Adipocyte (in vitro differentiated cells): Measurements from ENCODE around the gene SLC25A6.
A peak's percentile ranks its signal among the peaks of the same experiment; 100 is the strongest.

Experiments
- DNase-seq: peaks from one replicate; pipeline ENCODE4 v3.0.0-alpha.2; 2015; ENCODE audit warnings: low read depth
- H3K27me3 ChIP-seq: replicated peaks from 2 replicates; pipeline ENCODE4 v1.7.0; 2013; ENCODE audit warnings: mild to moderate bottlenecking, low read length, moderate library complexity; ENCODE audit not compliant: control insufficient read depth, insufficient read depth
- H3K36me3 ChIP-seq: 2 replicates; pipeline ENCODE4 v1.7.0; 2013; ENCODE audit warnings: low read length, mild to moderate bottlenecking, moderate library complexity; ENCODE audit not compliant: control insufficient read depth, insufficient read depth, severe bottlenecking
- H3K4me1 ChIP-seq: 2 replicates; pipeline ENCODE4 v1.7.0; 2013; ENCODE audit warnings: mild to moderate bottlenecking, low read length, moderate library complexity; ENCODE audit not compliant: control insufficient read depth, insufficient read depth
- H3K4me3 ChIP-seq: 2 replicates; pipeline ENCODE4 v1.7.0; 2013; ENCODE audit warnings: mild to moderate bottlenecking, low read length, moderate library complexity
- H3K9ac ChIP-seq: 2 replicates; pipeline ENCODE4 v1.7.0; 2013; ENCODE audit warnings: mild to moderate bottlenecking, low read length, moderate library complexity
- H3K9me3 ChIP-seq: 2 replicates; pipeline ENCODE4 v1.7.0; 2013; ENCODE audit warnings: mild to moderate bottlenecking, low read length, moderate library complexity; ENCODE audit not compliant: control insufficient read depth

Gene SLC25A6

DNA sequence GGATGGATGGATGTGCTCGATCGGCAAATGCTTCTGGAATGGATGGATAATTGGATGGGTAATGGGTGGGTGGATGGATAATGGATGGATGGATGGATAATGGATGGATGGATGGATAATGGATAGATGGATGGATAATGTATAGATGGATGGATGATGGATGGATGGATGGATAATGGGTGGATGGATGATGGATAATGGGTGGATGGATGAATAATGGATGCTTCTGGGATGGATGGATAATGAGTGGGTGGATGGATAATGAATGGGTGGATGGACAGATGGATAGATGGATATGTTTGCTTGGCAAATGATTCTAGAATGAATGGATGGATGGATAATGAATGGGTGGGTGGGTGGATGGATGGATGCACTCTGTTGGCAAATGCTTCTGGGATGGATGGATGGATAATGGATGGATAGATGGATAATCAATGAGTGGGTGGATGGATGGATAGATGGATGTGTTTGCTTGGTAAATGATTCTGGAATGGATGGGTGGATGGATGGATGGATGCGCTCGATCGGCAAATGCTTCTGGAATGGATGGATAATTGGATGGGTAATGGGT lies 3.8 kb upstream of the SLC25A6 start:
- Histone ChIP-seq H3K27me3 (no peaks in the 10 kb centered on the region), H3K9ac (peak overlapping the region; percentile 94), H3K9me3 (no peaks in the 10 kb centered on the region), H3K36me3 (peaks cover 14% of the 10 kb centered on the region), H3K4me3 (peak overlapping the region; percentile 89), H3K4me1 (peaks cover 22% of the 10 kb centered on the region)
- no peak for DNase-seq

DNA sequence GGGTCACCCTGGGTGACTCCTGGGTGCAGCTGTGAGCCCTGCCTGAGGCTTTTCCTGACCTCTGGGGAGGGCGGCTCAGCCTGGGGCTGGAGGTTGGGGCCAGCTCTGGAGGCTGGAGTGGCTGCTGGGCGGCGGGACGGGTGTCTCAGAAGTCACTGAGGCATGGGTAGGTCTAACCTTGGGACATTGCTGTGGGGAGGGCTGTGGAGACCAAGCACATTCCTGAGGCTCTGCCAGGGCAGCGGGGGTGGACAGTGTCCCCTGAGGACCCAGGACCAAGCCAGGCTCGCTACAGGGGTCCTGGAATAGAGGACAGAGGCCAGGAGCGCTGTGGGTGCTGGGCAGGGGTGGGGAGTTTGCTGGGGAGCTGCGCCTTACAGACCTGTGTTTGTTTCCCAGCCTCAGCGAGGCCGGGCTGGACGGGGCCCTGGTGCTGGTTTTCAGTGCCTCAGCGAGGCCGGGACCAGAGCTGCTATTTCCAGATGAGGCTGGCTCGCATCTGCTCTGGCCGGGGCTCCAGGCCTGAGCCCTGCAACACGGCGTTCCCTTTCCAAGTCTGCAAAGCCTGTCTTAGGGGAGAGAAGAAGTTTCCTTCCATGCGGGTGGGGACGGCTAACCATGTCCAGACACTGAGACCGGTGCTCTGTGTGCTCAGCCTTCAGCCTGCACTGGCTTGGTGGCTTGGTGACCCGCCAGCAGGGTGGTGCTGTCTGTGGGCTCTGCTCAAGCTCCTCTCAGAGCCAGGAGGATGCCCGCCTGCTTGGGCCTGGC lies 3.0 kb upstream of the SLC25A6 start:
- Histone ChIP-seq H3K9me3 (no peaks in the 10 kb centered on the region), H3K4me3 (peak overlapping the region; percentile 89), H3K9ac (peak overlapping the region; percentile 94), H3K27me3 (no peaks in the 10 kb centered on the region), H3K36me3 (peaks cover 17% of the 10 kb centered on the region), H3K4me1 (peaks cover 31% of the 10 kb centered on the region)
- no peak for DNase-seq

DNA sequence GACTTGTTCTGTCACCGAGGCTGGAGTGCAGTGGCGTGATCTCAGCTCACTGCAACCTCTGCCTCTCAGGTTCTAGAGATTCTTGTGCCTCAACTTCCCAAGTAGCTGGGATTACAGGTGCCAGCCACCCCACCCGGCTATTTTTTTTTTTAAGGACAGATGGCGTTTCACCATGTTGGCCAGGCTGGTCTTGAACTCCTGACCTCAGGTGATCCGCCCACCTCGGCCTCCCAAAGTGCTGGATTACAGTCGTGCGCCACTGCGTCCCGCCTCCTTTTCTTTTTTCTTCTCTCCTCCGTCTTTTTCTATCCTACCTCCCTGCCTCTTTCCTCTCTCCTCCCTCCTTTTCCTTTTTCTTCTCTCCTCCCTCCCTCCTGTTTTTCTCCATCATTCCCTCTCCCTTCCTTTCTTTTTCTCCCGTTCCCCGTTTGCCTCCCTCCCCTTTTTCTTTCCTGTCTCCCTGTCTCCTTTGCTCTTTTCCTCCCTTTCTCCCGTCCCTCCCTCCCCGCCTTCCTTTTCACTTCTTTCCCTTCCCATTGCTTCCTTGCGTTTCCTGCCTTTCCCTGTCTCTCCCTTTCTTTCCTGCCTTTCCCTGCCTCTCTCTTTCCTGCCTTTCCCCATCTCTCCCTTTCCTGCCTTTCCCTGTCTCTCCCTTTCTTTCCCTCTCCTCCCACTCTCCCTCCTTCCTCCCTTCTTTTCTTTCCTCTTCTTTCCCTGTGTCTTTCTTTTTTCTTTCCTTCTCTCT lies 2.1 kb upstream of the SLC25A6 start:
- H3K9me3 ChIP-seq, result no peaks in the 10 kb centered on the region
- H3K27me3 ChIP-seq, result no peaks in the 10 kb centered on the region
- no peak for DNase-seq
- H3K4me3 ChIP-seq, result peak overlapping the region; percentile 89
- H3K9ac ChIP-seq, result peak overlapping the region; percentile 94
- H3K36me3 ChIP-seq, result peaks cover 24% of the 10 kb centered on the region
- peaks cover 39% of the 10 kb centered on the region for H3K4me1 ChIP-seq

DNA sequence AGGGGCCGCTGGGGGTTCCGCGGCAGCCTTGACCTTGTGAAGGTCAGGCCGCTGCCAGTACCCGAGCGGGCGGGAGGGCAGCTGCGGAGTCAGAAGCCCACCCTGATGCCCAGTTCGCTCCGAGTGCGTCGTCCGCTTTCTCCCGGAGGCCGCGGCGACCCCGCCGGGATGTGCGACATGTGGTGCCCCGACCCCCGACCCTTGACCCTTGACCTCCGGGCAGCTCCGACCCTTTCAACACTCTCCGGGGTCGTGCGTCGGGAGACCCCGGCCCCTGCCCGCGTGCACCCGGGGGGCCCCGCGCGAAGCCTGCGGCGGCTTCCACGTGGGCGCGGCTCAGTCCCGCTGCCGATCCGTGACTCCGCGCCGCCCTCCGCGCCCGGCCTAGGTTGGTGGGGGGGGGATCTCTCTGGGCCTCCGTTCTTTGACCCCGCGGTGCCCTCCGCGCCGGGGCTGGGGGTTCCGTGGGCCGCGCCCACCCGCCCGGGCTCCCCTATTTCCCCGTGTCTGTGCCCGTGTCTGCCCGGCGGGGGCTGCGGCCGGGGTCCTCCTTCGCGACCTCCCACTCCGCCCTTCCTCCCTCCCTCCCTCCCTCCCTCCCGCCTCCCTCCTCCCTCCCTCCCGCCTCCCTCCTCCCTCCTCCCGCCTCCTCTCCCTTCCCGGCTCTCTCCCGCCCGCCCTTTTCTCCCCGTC lies 609 bp upstream of the SLC25A6 start:
- Histone ChIP-seq H3K9ac (peak overlapping the region; percentile 100), H3K27me3 (no peaks in the 10 kb centered on the region), H3K4me3 (peak overlapping the region; percentile 100), H3K36me3 (peaks cover 36% of the 10 kb centered on the region), H3K9me3 (no peaks in the 10 kb centered on the region), H3K4me1 (peaks cover 49% of the 10 kb centered on the region)
- DNase-seq, result peak; percentile 83

DNA sequence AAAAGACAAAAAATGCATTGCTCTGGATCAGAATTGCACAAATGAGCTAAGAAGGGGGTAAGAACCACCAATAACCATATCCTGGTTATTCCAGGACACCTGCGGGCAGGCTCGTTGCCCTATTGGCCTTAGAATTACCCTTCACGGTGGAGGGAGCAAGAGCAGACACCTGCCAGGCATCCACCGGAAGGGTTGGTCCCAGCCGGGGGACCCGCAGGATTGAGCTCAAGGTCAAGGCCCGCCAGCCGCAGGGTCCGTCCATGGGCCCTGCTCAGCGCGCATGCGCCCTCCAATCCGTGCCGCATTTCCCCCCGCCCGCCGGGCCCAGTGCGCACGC lies 575 bp downstream of the SLC25A6 start:
- peak overlapping the region; percentile 100 for H3K4me3 ChIP-seq
- no peaks in the 10 kb centered on the region for H3K9me3 ChIP-seq
- H3K36me3 ChIP-seq, result peaks cover 48% of the 10 kb centered on the region
- H3K27me3 ChIP-seq, result no peaks in the 10 kb centered on the region
- H3K4me1 ChIP-seq, result peaks cover 49% of the 10 kb centered on the region
- H3K9ac ChIP-seq, result peak overlapping the region; percentile 100
- DNase-seq, result no peak

DNA sequence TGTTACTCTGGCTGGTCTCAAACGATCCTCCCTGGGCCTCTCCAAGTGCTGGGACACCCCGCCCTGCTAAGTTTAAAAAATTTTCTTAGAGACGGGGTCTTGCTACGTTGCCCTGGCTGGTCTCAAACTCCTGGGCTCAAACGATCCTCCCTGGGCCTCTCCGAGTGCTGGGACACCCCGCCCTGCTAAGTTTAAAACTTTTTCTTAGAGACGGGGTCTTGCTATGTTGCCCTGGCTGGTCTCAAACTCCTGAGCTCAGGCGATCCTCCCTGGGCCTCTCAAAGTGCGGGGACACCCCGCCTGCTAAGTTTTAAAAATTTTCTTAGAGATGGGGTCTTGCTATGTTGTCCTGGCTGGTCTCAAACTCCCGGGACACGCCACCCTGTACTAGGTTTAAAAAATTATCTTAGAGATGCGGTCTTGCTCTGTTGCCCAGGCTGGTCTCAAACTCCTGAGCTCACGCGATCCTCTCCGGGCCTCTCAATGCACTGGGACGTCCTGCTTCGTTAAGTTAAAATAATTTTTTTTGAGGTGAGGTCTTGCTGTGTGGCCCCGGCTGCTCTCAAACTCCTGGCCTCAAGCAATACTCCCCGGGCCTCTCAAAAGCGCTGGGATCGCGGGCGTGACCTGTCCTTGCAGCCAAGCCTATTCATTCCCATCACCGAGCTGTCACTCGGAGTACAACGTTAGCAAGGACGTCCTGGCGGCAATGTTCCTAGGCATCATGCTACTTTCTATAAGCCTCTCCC lies 1.1 kb downstream of the SLC25A6 start:
- peak overlapping the region; percentile 100 for H3K9ac ChIP-seq

DNA sequence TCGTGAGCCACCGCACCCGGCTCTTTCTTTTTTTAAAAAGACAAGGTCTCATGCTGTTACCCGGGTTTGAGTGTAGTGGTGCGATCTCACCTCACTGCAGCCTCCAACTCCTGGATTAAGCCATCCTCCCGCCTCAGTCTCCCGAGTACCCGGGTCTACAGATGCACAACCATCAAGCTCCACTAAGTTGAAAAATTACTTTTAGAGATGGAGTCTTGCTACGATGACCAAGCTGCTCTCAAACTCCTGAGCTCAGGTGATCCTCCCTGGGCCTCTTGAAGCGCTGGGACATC lies 2.0 kb downstream of the SLC25A6 start:
- peak overlapping the region; percentile 100 for H3K9ac ChIP-seq
- no peaks in the 10 kb centered on the region for H3K9me3 ChIP-seq
- peaks cover 47% of the 10 kb centered on the region for H3K4me1 ChIP-seq
- no peaks in the 10 kb centered on the region for H3K27me3 ChIP-seq
- H3K4me3 ChIP-seq, result peak overlapping the region; percentile 100
- H3K36me3 ChIP-seq, result peaks cover 62% of the 10 kb centered on the region
- DNase-seq, result no peak

More for the DNA sequence above, 1.1 kb downstream of the SLC25A6 start:
- no peak for DNase-seq
- peaks cover 53% of the 10 kb centered on the region for H3K36me3 ChIP-seq
- H3K27me3 ChIP-seq, result no peaks in the 10 kb centered on the region
- H3K4me1 ChIP-seq, result peaks cover 49% of the 10 kb centered on the region
- H3K4me3 ChIP-seq, result peak overlapping the region; percentile 100
- H3K9me3 ChIP-seq, result no peaks in the 10 kb centered on the region

DNA sequence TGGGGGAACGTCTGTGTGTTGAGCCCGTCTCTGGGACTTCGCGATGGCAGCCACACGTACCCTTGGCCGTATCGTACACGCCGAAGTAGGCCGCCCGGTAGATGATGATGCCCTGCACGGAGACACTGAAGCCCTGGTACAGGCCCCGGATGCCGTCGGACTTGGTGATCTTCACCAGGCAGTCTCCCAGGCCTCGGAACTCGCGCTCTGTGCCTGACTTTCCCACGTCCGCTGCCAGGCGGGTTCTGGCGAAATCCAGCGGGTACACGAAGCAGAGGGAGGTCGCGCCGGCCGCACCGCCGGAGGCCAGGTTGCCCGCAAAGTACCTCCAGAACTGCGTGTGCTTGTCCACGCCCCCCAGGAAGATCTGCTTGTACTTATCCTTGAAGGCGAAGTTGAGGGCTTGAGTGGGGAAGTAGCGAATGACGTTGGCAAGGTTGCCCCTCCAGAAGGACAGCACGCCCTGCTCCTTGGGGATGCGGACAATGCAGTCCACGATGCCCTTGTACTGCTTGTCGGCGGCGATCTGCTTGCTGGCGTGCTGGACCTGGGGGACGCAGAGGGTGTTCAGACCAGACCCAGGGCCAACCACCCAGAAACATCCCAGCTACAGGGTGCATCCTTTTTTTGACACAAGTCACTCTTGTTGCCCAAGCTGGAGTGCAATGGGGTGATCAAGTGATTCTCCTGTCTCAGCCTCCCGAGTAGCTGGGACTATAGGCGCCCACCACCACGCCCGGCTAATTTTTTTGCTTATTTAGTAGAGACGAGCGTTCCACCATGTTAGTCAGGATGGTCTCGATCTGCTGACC lies 2.5 kb downstream of the SLC25A6 start:
- peaks cover 42% of the 10 kb centered on the region for H3K4me1 ChIP-seq
- peak overlapping the region; percentile 100 for H3K9ac ChIP-seq
- H3K9me3 ChIP-seq, result no peaks in the 10 kb centered on the region
- H3K36me3 ChIP-seq, result peaks cover 67% of the 10 kb centered on the region
- H3K27me3 ChIP-seq, result no peaks in the 10 kb centered on the region
- DNase-seq, result no peak
- peak overlapping the region; percentile 100 for H3K4me3 ChIP-seq

DNA sequence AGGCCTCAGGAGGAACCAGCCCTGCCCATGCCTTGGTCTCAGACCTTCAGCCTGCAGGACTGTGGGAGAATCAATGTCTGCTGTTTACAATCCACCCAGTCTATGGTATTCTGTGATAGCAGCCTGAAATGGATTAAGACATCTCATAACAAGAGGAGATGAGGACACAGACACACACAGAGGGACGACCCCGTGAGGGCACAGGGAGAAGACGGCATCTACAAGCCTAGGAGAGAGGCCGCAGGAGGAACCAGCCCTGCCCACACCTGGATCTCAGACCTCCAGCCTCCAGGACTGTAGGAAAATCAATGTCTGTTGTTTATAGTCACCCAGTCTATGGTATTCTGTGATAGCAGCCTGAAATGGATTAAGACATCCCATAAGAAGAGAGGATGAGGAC lies 3.3 kb downstream of the SLC25A6 start:
- H3K4me1 ChIP-seq, result peaks cover 40% of the 10 kb centered on the region
- H3K9me3 ChIP-seq, result no peaks in the 10 kb centered on the region
- no peaks in the 10 kb centered on the region for H3K27me3 ChIP-seq
- DNase-seq, result no peak
- H3K9ac ChIP-seq, result peak overlapping the region; percentile 49
- peaks cover 73% of the 10 kb centered on the region for H3K36me3 ChIP-seq
- peak overlapping the region; percentile 15 for H3K4me3 ChIP-seq

DNA sequence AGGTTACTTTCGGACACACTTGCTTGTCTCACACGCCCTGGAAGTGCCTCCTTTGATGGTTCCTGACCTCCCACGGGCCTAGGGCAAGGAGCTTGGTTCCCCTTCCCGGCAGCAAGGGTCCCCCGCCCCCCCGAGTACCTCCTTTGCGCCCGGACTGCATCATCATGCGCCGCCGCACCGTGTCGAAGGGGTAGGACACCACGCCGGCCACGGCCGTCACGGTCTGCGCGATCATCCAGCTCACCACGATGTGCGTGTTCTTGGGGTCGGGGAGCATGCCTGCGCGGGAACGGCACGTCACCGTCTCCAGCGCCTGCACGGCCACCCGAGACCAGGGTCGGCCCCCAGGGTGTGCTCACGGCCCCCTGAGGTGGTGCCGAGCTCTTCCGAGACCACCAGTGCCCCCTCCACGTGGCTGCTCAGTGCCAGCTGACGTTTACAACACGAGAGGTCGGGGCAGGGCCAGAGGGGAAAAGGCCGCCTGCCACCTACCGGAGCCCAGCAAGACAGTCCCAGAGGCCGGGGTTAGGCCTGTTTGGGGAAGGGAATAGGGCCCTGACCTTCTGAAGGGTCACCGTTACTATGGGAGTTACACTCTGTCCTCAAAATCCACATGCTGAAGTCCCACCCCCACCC lies 4.7 kb downstream of the SLC25A6 start:
- no peaks in the 10 kb centered on the region for H3K27me3 ChIP-seq
- peaks cover 42% of the 10 kb centered on the region for H3K4me1 ChIP-seq
- peaks cover 80% of the 10 kb centered on the region for H3K36me3 ChIP-seq
- no peaks in the 10 kb centered on the region for H3K9me3 ChIP-seq
- no peak overlapping the region for H3K4me3 ChIP-seq
- DNase-seq, result no peak
- H3K9ac ChIP-seq, result no peak overlapping the region
